ENCODE measurements around the gene THOC2. TPM values are rescaled to one million over a fixed set of nuclear protein-coding genes. Genes with fewer than 3 reads are reported as not detected.
A peak's percentile ranks its signal among the peaks of the same experiment; 100 is the strongest.

Gene THOC2
- total and polyA plus RNA-seq, 9 of the 15 experiments (the other 6 are each of a cell fraction or from before 2014, with no cell fraction given) = 131 to 234 (median 192) TPM

DNA sequence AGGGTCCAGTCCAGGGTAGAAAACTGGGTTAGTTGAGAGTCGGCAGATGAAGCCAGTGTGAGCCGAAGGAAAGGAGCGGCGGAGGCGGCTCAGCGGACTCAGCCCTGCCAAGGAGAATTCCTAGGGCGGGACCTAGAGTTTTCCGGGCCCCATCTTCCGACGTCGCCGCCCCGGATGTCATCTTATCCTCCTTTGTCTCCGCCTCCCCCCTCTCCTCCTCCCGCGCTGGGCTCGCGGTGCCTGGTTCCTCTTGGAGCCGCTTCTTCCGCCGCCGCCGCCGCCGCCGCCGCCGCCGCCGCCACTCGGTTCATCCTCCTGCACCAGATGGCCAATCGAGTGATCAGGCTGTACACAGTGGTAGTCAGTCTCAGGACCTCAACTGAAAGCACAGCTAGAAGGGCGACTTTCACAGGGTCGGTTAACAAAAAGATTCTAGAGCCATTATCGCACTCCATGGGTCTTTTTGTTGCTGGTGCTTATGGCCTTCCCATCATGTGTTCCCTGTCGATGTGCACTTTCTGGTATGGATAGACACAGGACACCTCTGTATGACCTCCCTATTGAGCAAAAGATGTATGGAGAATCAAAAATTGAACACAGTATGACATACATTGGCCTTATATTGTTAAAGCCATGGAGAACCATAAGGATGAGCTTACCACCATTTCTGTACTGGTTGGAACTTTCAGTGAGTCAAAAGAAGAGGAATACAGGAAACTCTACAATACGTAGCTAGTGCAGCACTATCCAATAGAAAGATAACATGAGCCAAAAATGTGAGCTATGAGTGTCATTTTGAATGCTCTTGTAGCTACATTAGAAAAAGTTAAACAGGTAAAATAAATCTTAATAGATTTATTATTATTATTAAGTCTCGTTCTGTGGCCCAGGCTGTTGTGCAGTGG is 32.4 kb upstream of the THOC2 start (continued):
- TF ChIP-seq HMGN3 (IDR thresholded peaks at IDR 0.05; ENCODE audit: borderline replicate concordance, extremely low read depth, insufficient read length, low read depth, low read length) (no peak), ATF1 (CRISPR knock-in tag; IDR thresholded peaks at IDR 0.05) (no peak), ATF1 (tag; IDR thresholded peaks at IDR 0.05) (peak; percentile 54), ETV5 (CRISPR knock-in tag; IDR thresholded peaks at IDR 0.05; ENCODE audit: low read depth) (peak; percentile 70), YY1 (IDR thresholded peaks at IDR 0.05; ENCODE audit: borderline replicate concordance in 1 of 3, control insufficient read depth in 1 of 3, extremely low read depth in 1 of 3, insufficient read depth in 3 of 3, insufficient read length in 1 of 3, insufficient replicate concordance in 2 of 3, low read depth in 1 of 3, low read length in 2 of 3) (peak in 2 of 3 experiments; percentile 70 to 78), FOXP1 (CRISPR knock-in tag; IDR thresholded peaks at IDR 0.05) (no peak), SUPT5H (IDR thresholded peaks at IDR 0.05) (peak; percentile 70; the same call in 1 of the 2 replicates), ETV1 (tag; conservative IDR thresholded peaks at IDR 0.05; ENCODE audit: low read depth) (peak; percentile 73), EP400 (IDR thresholded peaks at IDR 0.05) (peak; percentile 49; the same call in 1 of the 2 replicates), EGR1 (conservative IDR thresholded peaks at IDR 0.05) (0 out of 2 replicates have a peak, but pooled peaks have one; percentile 14), NFRKB (IDR thresholded peaks at IDR 0.05; ENCODE audit: low read depth) (0 out of 2 replicates have a peak, but pooled peaks have one; percentile 32), BACH1 (tag; IDR thresholded peaks at IDR 0.05) (no peak), SMAD4 (CRISPR knock-in tag; conservative IDR thresholded peaks at IDR 0.05) (peak; percentile 17; the same call in 1 of the 2 replicates), MTF1 (CRISPR knock-in tag; IDR thresholded peaks at IDR 0.05; ENCODE audit: borderline replicate concordance) (no peak), RFX7 (CRISPR knock-in tag; IDR thresholded peaks at IDR 0.05) (no peak), CTBP1 (IDR thresholded peaks at IDR 0.05; ENCODE audit: borderline replicate concordance) (peak; percentile 44; the same call in 1 of the 2 replicates), CBX5 (IDR thresholded peaks at IDR 0.05; ENCODE audit: borderline replicate concordance, low read depth) (0 out of 2 replicates have a peak, but pooled peaks have one; percentile 16), POLR2H (tag; IDR thresholded peaks at IDR 0.05; ENCODE audit: low read depth) (peak; percentile 84), NR2C2 (CRISPR knock-in tag; IDR thresholded peaks at IDR 0.05) (no peak), NR2C2 (tag; IDR thresholded peaks at IDR 0.05) (0 out of 2 replicates have a peak, but pooled peaks have one; percentile 23)
- TF ChIP-seq, protein P1, sequence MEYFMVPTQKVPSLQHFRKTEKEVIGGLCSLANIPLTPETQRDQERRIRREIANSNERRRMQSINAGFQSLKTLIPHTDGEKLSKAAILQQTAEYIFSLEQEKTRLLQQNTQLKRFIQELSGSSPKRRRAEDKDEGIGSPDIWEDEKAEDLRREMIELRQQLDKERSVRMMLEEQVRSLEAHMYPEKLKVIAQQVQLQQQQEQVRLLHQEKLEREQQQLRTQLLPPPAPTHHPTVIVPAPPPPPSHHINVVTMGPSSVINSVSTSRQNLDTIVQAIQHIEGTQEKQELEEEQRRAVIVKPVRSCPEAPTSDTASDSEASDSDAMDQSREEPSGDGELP (CRISPR knock-in tag; IDR thresholded peaks at IDR 0.05; ENCODE audit: borderline replicate concordance) = peak; percentile 64; the same call in 1 of the 2 replicates
- TF ChIP-seq, protein P2, sequence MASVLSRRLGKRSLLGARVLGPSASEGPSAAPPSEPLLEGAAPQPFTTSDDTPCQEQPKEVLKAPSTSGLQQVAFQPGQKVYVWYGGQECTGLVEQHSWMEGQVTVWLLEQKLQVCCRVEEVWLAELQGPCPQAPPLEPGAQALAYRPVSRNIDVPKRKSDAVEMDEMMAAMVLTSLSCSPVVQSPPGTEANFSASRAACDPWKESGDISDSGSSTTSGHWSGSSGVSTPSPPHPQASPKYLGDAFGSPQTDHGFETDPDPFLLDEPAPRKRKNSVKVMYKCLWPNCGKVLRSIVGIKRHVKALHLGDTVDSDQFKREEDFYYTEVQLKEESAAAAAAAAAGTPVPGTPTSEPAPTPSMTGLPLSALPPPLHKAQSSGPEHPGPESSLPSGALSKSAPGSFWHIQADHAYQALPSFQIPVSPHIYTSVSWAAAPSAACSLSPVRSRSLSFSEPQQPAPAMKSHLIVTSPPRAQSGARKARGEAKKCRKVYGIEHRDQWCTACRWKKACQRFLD (CRISPR knock-in tag; IDR thresholded peaks at IDR 0.05) = peak; percentile 61; the same call in 1 of the 2 replicates
- TF ChIP-seq, protein P3, sequence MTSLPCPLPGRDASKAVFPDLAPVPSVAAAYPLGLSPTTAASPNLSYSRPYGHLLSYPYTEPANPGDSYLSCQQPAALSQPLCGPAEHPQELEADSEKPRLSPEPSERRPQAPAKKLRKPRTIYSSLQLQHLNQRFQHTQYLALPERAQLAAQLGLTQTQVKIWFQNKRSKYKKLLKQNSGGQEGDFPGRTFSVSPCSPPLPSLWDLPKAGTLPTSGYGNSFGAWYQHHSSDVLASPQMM (CRISPR knock-in tag; IDR thresholded peaks at IDR 0.05) = no peak
- TF ChIP-seq, protein P4, sequence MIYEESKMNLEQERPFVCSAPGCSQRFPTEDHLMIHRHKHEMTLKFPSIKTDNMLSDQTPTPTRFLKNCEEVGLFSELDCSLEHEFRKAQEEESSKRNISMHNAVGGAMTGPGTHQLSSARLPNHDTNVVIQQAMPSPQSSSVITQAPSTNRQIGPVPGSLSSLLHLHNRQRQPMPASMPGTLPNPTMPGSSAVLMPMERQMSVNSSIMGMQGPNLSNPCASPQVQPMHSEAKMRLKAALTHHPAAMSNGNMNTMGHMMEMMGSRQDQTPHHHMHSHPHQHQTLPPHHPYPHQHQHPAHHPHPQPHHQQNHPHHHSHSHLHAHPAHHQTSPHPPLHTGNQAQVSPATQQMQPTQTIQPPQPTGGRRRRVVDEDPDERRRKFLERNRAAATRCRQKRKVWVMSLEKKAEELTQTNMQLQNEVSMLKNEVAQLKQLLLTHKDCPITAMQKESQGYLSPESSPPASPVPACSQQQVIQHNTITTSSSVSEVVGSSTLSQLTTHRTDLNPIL (CRISPR knock-in tag; IDR thresholded peaks at IDR 0.05) = no peak
